Adrenal gland (tissue), 12 donors: ENCODE data around the gene SRGAP3. TPM values are rescaled to one million over a fixed set of nuclear protein-coding genes. Genes with fewer than 3 reads are reported as not detected.

Experiments
- DNase-seq, 7 donors: peaks; one replicate each; pipeline ENCODE4 v3.0.0-alpha.2; 2019 to 2020
- H3K27ac ChIP-seq, 5 donors: fragments of 200-600 bp; sonication (generic) in 4 of 5; 1 replicate in 3 of 5; 2 replicates in 2 of 5; pipeline versions ENCODE4 v1.5.1 to v1.8.0; 2016 to 2020; ENCODE audit warnings: mild to moderate bottlenecking in 1 of 5
- H3K27me3 ChIP-seq: fragments of 200-600 bp; 2 replicates; pipeline ENCODE4 v1.8.0; 2021
- H3K36me3 ChIP-seq, 2 donors: fragments of 200-600 bp; replicated peaks in 1 of 2; 1 replicate in 1 of 2; 2 replicates in 1 of 2; pipeline versions ENCODE4 v1.5.1 to v1.8.0; 2018 to 2022
- H3K4me1 ChIP-seq, 2 donors: fragments of 200-600 bp; replicated peaks in 1 of 2; 1 replicate in 1 of 2; 2 replicates in 1 of 2; pipeline versions ENCODE4 v1.5.1 to v1.8.0; 2018 to 2021
- H3K4me3 ChIP-seq, 4 donors: fragments of 200-600 bp; sonication (generic) in 3 of 4; one replicate each; pipeline ENCODE4 v1.5.1; 2016 to 2018
- H3K9me3 ChIP-seq, 3 donors: fragments of 200-600 bp; sonication (generic) in 1 of 3; replicated peaks in 1 of 3; 1 replicate in 2 of 3; 2 replicates in 1 of 3; pipeline versions ENCODE4 v1.5.1 to v1.8.0; 2016 to 2021
- POLR2A ChIP-seq, 2 donors: fragments of 450-650 bp; IDR thresholded peaks; one replicate each; pipeline ENCODE4 v1.6.1; 2017; ENCODE audit warnings: antibody characterized with exemption in 2 of 2, mild to moderate bottlenecking in 2 of 2, moderate library complexity in 1 of 2
- WGBS, 4 donors: extraction: QIAGEN DNeasy Blood & Tissue Kit in 2 of 4; methylation state at CpG; one replicate each; pipeline versions ENCODE4 v1.1.5 to v1.1.7; 2013 to 2017; 5-methylcytosine and 5-hydroxymethylcytosine counted together
- intact Hi-C, 2 donors: fragments of 100-400 bp; cut with DNase I; formaldehyde crosslinking; loops; one replicate each; pipeline versions ENCODE4 v1.14.1 to v1.15.0; 2022 to 2023
- polyA plus RNA-seq, 3 donors: library from polyadenylated mRNA; stranded (reverse); fragments of 200-250 nt in 2 of 3; fragments of 350-450 nt in 1 of 3; fragmentation: Illumina TruSeq in 1 of 3; extraction: RNeasy Lipid Tissue Mini Kit (QIAGEN cat#74804) in 1 of 3; gene quantifications; one replicate each; pipeline ENCODE4 v1.2.3, GENCODE V29; 2013 to 2014
- total RNA-seq, 9 donors: library from RNA; depleted of rRNA in 4 of 9; stranded (reverse); fragments of >200 nt in 4 of 9; fragments of 120-200 nt in 1 of 9; fragmentation: NEBNext Ultra II Directional in 1 of 9; extraction: Animal tissue kit (Norgen Biotek cat#: 25700) in 1 of 9; gene quantifications; one replicate each; pipeline versions ENCODE4 v1.1.0 to v1.2.4, GENCODE V29; 2013 to 2023
- TF ChIP-seq, protein P1 (sequence below), 6 experiments: fragments of 450-650 bp in 4 of 6; fragments of 200-600 bp in 2 of 6; sonication (generic) in 1 of 6; IDR thresholded peaks; 1 replicate in 5 of 6; 2 replicates in 1 of 6; pipeline versions ENCODE4 v1.5.1 to v1.8.0; 2016 to 2021; ENCODE audit warnings: antibody characterized with exemption in 6 of 6, mild to moderate bottlenecking in 2 of 6, moderate library complexity in 1 of 6
- donor health status: healthy with polysubstance abuse.
- donor health status: Bipolar disorder and iron deficiency.
- donor health status: DM: yes; HTN: yes; CAD: no.
- donor health status: DM: no; HTN: no; CAD: no.
- donor health status: DM: no; HTN: no; CAD: no.
- donor health status: DM: yes; HTN: yes; CAD: no.

The SRGAP3 gene
- total and polyA plus RNA-seq, 12 donors, result 3.3 to 35.0 (median 17.8) TPM

DNA sequence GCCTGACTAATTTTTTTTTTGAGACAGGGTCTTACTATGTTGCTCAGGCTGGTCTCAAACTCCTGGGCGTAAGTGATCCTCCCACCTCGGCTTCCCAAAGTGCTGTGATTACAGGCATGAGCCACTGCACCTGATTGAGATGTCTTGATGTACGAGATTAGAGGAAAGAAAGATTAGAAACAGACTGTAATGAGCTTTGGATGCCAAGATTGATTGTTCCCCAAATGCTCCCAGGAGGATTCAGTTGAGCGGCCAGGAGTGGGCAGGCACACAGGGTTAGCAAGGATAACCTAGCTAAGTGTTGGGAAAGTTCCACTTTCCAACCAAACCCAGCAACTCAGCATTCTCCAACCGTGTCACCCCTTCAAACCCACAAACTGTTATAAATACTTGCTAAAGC, 63.7 kb downstream of the SRGAP3 start:
- TF ChIP-seq POLR2A (IDR thresholded peaks at IDR 0.05), result no peak
- TF ChIP-seq, protein P1, sequence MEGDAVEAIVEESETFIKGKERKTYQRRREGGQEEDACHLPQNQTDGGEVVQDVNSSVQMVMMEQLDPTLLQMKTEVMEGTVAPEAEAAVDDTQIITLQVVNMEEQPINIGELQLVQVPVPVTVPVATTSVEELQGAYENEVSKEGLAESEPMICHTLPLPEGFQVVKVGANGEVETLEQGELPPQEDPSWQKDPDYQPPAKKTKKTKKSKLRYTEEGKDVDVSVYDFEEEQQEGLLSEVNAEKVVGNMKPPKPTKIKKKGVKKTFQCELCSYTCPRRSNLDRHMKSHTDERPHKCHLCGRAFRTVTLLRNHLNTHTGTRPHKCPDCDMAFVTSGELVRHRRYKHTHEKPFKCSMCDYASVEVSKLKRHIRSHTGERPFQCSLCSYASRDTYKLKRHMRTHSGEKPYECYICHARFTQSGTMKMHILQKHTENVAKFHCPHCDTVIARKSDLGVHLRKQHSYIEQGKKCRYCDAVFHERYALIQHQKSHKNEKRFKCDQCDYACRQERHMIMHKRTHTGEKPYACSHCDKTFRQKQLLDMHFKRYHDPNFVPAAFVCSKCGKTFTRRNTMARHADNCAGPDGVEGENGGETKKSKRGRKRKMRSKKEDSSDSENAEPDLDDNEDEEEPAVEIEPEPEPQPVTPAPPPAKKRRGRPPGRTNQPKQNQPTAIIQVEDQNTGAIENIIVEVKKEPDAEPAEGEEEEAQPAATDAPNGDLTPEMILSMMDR (IDR thresholded peaks at IDR 0.05), result no peak
- WGBS, 4 donors, result 81 to 91% (median 88%) methylated on average over 5 of the region's 5 CpGs
- Histone ChIP-seq H3K36me3 (no peaks in the 10 kb centered on the region), H3K27ac (no peak overlapping the region), H3K4me3 (no peak overlapping the region), H3K9me3 (no peaks in the 10 kb centered on the region), H3K4me1 (no peaks in the 10 kb centered on the region), H3K27me3 (no peaks in the 10 kb centered on the region)
- intact Hi-C loops, result no loop called here
- DNase-seq, result no peak

DNA sequence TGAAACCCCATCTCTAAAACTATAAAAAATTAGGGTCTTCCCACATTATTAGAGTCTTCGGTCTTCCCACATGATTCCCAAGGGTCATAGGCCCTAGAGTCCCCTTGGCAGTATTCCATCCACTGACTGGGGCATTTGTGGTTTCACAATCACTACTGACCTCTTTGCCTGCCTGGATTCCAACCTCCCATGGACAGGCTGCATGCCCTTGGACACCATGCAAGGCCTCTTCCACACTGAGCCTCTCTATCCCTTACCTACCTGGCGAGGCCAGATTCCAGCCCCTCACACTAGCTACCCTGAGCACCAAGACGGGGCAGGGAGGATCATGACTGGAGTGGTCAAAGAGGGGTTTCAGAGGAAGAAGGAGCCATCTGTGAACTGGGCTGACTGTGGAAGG, 64.4 kb downstream of the SRGAP3 start:
- WGBS, 4 donors, result 88 to 100% (median 94%) methylated on average over 3 of the region's 3 CpGs
- intact Hi-C loops, result no loop called here
- Histone ChIP-seq H3K4me3 (no peak overlapping the region), H3K9me3 (no peaks in the 10 kb centered on the region), H3K36me3 (no peaks in the 10 kb centered on the region), H3K4me1 (no peaks in the 10 kb centered on the region), H3K27ac (no peak overlapping the region), H3K27me3 (no peaks in the 10 kb centered on the region)
- TF ChIP-seq, protein P1 (IDR thresholded peaks at IDR 0.05), result no peak
- no peak for TF ChIP-seq POLR2A (IDR thresholded peaks at IDR 0.05)
- no peak for DNase-seq

DNA sequence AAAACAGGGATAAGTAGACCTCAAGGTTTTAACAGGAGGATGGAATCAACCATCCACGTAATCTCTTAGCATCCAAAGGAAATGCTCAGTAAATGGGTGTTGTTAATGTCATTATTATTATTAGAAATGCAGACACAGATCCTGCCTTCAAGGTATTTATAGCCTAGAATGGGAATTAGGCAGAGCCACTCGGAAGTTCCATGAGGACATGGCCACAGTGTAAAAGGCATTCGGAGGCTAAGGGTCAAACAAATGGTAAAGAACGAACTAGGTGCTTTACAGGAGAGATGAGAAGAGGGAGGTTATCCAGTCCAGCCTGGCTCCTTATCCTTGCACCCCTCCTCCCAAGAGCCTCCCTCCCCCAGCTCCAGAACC, 65.0 kb downstream of the SRGAP3 start:
- Histone ChIP-seq H3K4me3 (no peak overlapping the region), H3K27ac (peak overlapping the region in 1 of 5 donors; percentile 6), H3K27me3 (no peaks in the 10 kb centered on the region), H3K9me3 (no peaks in the 10 kb centered on the region), H3K4me1 (no peaks in the 10 kb centered on the region), H3K36me3 (no peaks in the 10 kb centered on the region)
- no peak for DNase-seq
- WGBS, 4 donors, result 87 to 91% (median 89%) methylated on average over 4 of the region's 4 CpGs
- TF ChIP-seq POLR2A (IDR thresholded peaks at IDR 0.05), result no peak
- TF ChIP-seq, protein P1 (IDR thresholded peaks at IDR 0.05), result no peak
- intact Hi-C loops, result no loop called here

- Histone ChIP-seq H3K4me3 (no peak overlapping the region), H3K4me1 (no peaks in the 10 kb centered on the region), H3K27ac (peak overlapping the region in 1 of 5 donors; percentile 6), H3K27me3 (no peaks in the 10 kb centered on the region), H3K36me3 (no peaks in the 10 kb centered on the region), H3K9me3 (no peaks in the 10 kb centered on the region)
- intact Hi-C loops, result no loop called here
- no peak for DNase-seq
- TF ChIP-seq, protein P1 (IDR thresholded peaks at IDR 0.05), result no peak
- TF ChIP-seq POLR2A (IDR thresholded peaks at IDR 0.05), result no peak
- 39 to 59% (median 52%) methylated on average over 10 of the region's 10 CpGs for WGBS, 4 donors
Observed at GRCh38 chr3:9183811-9184460, 65.5 kb downstream of the SRGAP3 start.
